ENCODE results near the gene CD93.

Gene CD93

GRCh38 chr20:23066772-23067171, 19.4 kb downstream of the CD93 start:
- Histone ChIP-seq H3K18ac (ENCODE audit: low read length) (no peak overlapping the region), H3K23ac (ENCODE audit: low read depth, low read length, poor library complexity) (no peak overlapping the region), H3K14ac (ENCODE audit: low read length) (no peak overlapping the region), H2BK120ac (ENCODE audit: low read depth, low read length) (no peak overlapping the region), H3K79me1 (ENCODE audit: low read depth, low read length) (no peaks in the 10 kb centered on the region), H3K9me3 (replicated peaks in 1 of 2; ENCODE audit: control insufficient read depth in 2 of 2, insufficient read depth in 1 of 2, low read depth in 1 of 2, low read length in 2 of 2) (no peaks in the 10 kb centered on the region), H3K4me2 (ENCODE audit: insufficient read depth, low read length, poor library complexity, severe bottlenecking) (no peak overlapping the region), H2BK15ac (ENCODE audit: low read length) (no peak overlapping the region), H2AFZ (ENCODE audit: low read length) (no peak overlapping the region), H3K27ac (replicated peaks; ENCODE audit: low read length) (no peak overlapping the region), H3K9ac (ENCODE audit: low read depth, low read length, poor library complexity) (no peak overlapping the region), H2AK5ac (ENCODE audit: low read depth, low read length) (no peak overlapping the region), H4K8ac (ENCODE audit: low read depth, low read length) (no peak overlapping the region), H4K91ac (ENCODE audit: low read depth, low read length, poor library complexity) (no peak overlapping the region), H3K4me3 (ENCODE audit: low read length in 2 of 2) (no peak overlapping the region), H3K4me1 (ENCODE audit: control insufficient read depth in 2 of 2, insufficient read depth in 1 of 2, low read depth in 1 of 2, low read length in 2 of 2) (peaks cover 4 to 5% of the 10 kb centered on the region in 2 donors), H3K36me3 (replicated peaks in 1 of 2; ENCODE audit: control insufficient read depth in 2 of 2, insufficient read depth in 2 of 2, low read length in 2 of 2) (no peaks in the 10 kb centered on the region), H3K4ac (ENCODE audit: low read length) (no peak overlapping the region), H2BK12ac (ENCODE audit: low read length) (no peak overlapping the region), H3K27me3 (ENCODE audit: control insufficient read depth in 3 of 3, insufficient read depth in 3 of 3, low read depth in 1 of 3, low read length in 3 of 3) (no peaks in the 10 kb centered on the region), H2BK5ac (ENCODE audit: low read length) (no peak overlapping the region)
- DNase-seq (ENCODE audit: low spot score) = no peak
- whole genome bisulfite sequencing, 2 donors (ENCODE audit: extremely low coverage in 2 of 2, insufficient read length in 2 of 2, insufficient replicate concordance in 1 of 2) = no CpG with 5 or more reads among the region's 3 CpGs

- Histone ChIP-seq H3K9ac (ENCODE audit: low read depth, low read length, poor library complexity) (no peak overlapping the region), H3K14ac (ENCODE audit: low read length) (no peak overlapping the region), H2BK120ac (ENCODE audit: low read depth, low read length) (no peak overlapping the region), H3K36me3 (replicated peaks in 1 of 2; ENCODE audit: control insufficient read depth in 2 of 2, insufficient read depth in 2 of 2, low read length in 2 of 2) (no peaks in the 10 kb centered on the region), H4K91ac (ENCODE audit: low read depth, low read length, poor library complexity) (no peak overlapping the region), H2BK12ac (ENCODE audit: low read length) (no peak overlapping the region), H3K18ac (ENCODE audit: low read length) (no peak overlapping the region), H3K79me1 (ENCODE audit: low read depth, low read length) (no peaks in the 10 kb centered on the region), H3K23ac (ENCODE audit: low read depth, low read length, poor library complexity) (no peak overlapping the region), H2AK5ac (ENCODE audit: low read depth, low read length) (no peak overlapping the region), H3K4me3 (ENCODE audit: low read length in 2 of 2) (no peak overlapping the region), H3K27ac (replicated peaks; ENCODE audit: low read length) (no peak overlapping the region), H3K4me1 (ENCODE audit: control insufficient read depth in 2 of 2, insufficient read depth in 1 of 2, low read depth in 1 of 2, low read length in 2 of 2) (peaks cover 5 to 7% of the 10 kb centered on the region in 2 donors), H2BK5ac (ENCODE audit: low read length) (no peak overlapping the region), H2AFZ (ENCODE audit: low read length) (no peak overlapping the region), H2BK15ac (ENCODE audit: low read length) (no peak overlapping the region), H4K8ac (ENCODE audit: low read depth, low read length) (no peak overlapping the region), H3K9me3 (replicated peaks in 1 of 2; ENCODE audit: control insufficient read depth in 2 of 2, insufficient read depth in 1 of 2, low read depth in 1 of 2, low read length in 2 of 2) (no peaks in the 10 kb centered on the region), H3K27me3 (ENCODE audit: control insufficient read depth in 3 of 3, insufficient read depth in 3 of 3, low read depth in 1 of 3, low read length in 3 of 3) (no peaks in the 10 kb centered on the region), H3K4ac (ENCODE audit: low read length) (no peak overlapping the region), H3K4me2 (ENCODE audit: insufficient read depth, low read length, poor library complexity, severe bottlenecking) (no peak overlapping the region)
- no peak for DNase-seq (ENCODE audit: low spot score)
- no CpG with 5 or more reads among the region's 9 CpGs for WGBS, 2 donors (ENCODE audit: extremely low coverage in 2 of 2, insufficient read length in 2 of 2, insufficient replicate concordance in 1 of 2)
These were observed 20.6 kb downstream of the CD93 start for GRCh38 chr20:23065266-23066201.

- H3K9me3 ChIP-seq (replicated peaks in 1 of 2; ENCODE audit: control insufficient read depth in 2 of 2, insufficient read depth in 1 of 2, low read depth in 1 of 2, low read length in 2 of 2) = no peaks in the 10 kb centered on the region
- H3K27me3 ChIP-seq (ENCODE audit: control insufficient read depth in 3 of 3, insufficient read depth in 3 of 3, low read depth in 1 of 3, low read length in 3 of 3) = no peaks in the 10 kb centered on the region
- H2BK5ac ChIP-seq (ENCODE audit: low read length) = no peak overlapping the region
- no peak overlapping the region for H2BK12ac ChIP-seq (ENCODE audit: low read length)
- H3K27ac ChIP-seq (replicated peaks; ENCODE audit: low read length) = no peak overlapping the region
- DNase-seq (ENCODE audit: low spot score) = no peak
- no peak overlapping the region for H3K18ac ChIP-seq (ENCODE audit: low read length)
- H3K4me1 ChIP-seq (ENCODE audit: control insufficient read depth in 2 of 2, insufficient read depth in 1 of 2, low read depth in 1 of 2, low read length in 2 of 2) = peaks cover 5 to 7% of the 10 kb centered on the region in 2 donors
- H4K8ac ChIP-seq (ENCODE audit: low read depth, low read length) = no peak overlapping the region
- H2BK120ac ChIP-seq (ENCODE audit: low read depth, low read length) = no peak overlapping the region
- H3K36me3 ChIP-seq (replicated peaks in 1 of 2; ENCODE audit: control insufficient read depth in 2 of 2, insufficient read depth in 2 of 2, low read length in 2 of 2) = no peaks in the 10 kb centered on the region
- H3K23ac ChIP-seq (ENCODE audit: low read depth, low read length, poor library complexity) = no peak overlapping the region
- H2AK5ac ChIP-seq (ENCODE audit: low read depth, low read length) = no peak overlapping the region
- no peak overlapping the region for H3K9ac ChIP-seq (ENCODE audit: low read depth, low read length, poor library complexity)
- no peak overlapping the region for H3K4ac ChIP-seq (ENCODE audit: low read length)
- H2AFZ ChIP-seq (ENCODE audit: low read length) = no peak overlapping the region
- no peak overlapping the region for H4K91ac ChIP-seq (ENCODE audit: low read depth, low read length, poor library complexity)
- H3K4me2 ChIP-seq (ENCODE audit: insufficient read depth, low read length, poor library complexity, severe bottlenecking) = no peak overlapping the region
- no peaks in the 10 kb centered on the region for H3K79me1 ChIP-seq (ENCODE audit: low read depth, low read length)
- 100% methylated on average over 1 of the region's 2 CpGs; no CpG with 5 or more reads in 1 of the 2 donors for WGBS, 2 donors (ENCODE audit: extremely low coverage in 2 of 2, insufficient read length in 2 of 2, insufficient replicate concordance in 1 of 2)
- no peak overlapping the region for H2BK15ac ChIP-seq (ENCODE audit: low read length)
- H3K14ac ChIP-seq (ENCODE audit: low read length) = no peak overlapping the region
- H3K4me3 ChIP-seq (ENCODE audit: low read length in 2 of 2) = no peak overlapping the region
These were observed 22.5 kb downstream of the CD93 start for GRCh38 chr20:23063581-23063980.

GRCh38 chr20:23063168-23063567, 23.0 kb downstream of the CD93 start:
- Histone ChIP-seq H3K23ac (ENCODE audit: low read depth, low read length, poor library complexity) (no peak overlapping the region), H2AFZ (ENCODE audit: low read length) (no peak overlapping the region), H3K9ac (ENCODE audit: low read depth, low read length, poor library complexity) (no peak overlapping the region), H3K4me3 (ENCODE audit: low read length in 2 of 2) (no peak overlapping the region), H2BK5ac (ENCODE audit: low read length) (no peak overlapping the region), H3K9me3 (replicated peaks in 1 of 2; ENCODE audit: control insufficient read depth in 2 of 2, insufficient read depth in 1 of 2, low read depth in 1 of 2, low read length in 2 of 2) (no peaks in the 10 kb centered on the region), H3K4me1 (ENCODE audit: control insufficient read depth in 2 of 2, insufficient read depth in 1 of 2, low read depth in 1 of 2, low read length in 2 of 2) (peaks cover 5 to 7% of the 10 kb centered on the region in 2 donors), H2BK15ac (ENCODE audit: low read length) (no peak overlapping the region), H2AK5ac (ENCODE audit: low read depth, low read length) (no peak overlapping the region), H3K36me3 (replicated peaks in 1 of 2; ENCODE audit: control insufficient read depth in 2 of 2, insufficient read depth in 2 of 2, low read length in 2 of 2) (no peaks in the 10 kb centered on the region), H3K79me1 (ENCODE audit: low read depth, low read length) (no peaks in the 10 kb centered on the region), H4K91ac (ENCODE audit: low read depth, low read length, poor library complexity) (no peak overlapping the region), H3K27me3 (ENCODE audit: control insufficient read depth in 3 of 3, insufficient read depth in 3 of 3, low read depth in 1 of 3, low read length in 3 of 3) (no peaks in the 10 kb centered on the region), H3K4ac (ENCODE audit: low read length) (no peak overlapping the region), H3K18ac (ENCODE audit: low read length) (no peak overlapping the region), H2BK12ac (ENCODE audit: low read length) (no peak overlapping the region), H2BK120ac (ENCODE audit: low read depth, low read length) (no peak overlapping the region), H3K14ac (ENCODE audit: low read length) (no peak overlapping the region), H3K27ac (replicated peaks; ENCODE audit: low read length) (no peak overlapping the region), H4K8ac (ENCODE audit: low read depth, low read length) (no peak overlapping the region), H3K4me2 (ENCODE audit: insufficient read depth, low read length, poor library complexity, severe bottlenecking) (no peak overlapping the region)
- no CpG with 5 or more reads among the region's 3 CpGs for WGBS, 2 donors (ENCODE audit: extremely low coverage in 2 of 2, insufficient read length in 2 of 2, insufficient replicate concordance in 1 of 2)
- DNase-seq (ENCODE audit: low spot score) = no peak

Measured in neuronal stem cell (in vitro differentiated cells).